ENCODE results near the gene COX10.

DNA sequence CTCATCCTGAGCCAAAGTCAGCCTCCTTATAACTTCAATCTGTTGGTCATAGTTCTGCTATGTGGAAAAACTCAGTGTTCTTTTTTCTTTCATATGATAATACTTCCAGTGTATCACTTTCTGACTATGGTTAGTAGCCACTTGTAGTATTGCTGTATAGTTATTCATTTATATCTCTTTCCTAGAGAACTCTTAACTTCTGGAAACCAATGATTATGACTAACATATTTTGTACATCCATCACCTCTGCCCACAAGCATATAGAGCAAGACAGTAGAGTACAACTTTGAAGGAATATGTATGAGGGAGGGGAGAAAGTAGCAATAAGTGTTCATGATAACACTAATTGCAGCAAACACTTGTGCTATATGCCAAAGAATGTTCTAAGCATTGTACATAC is 38.6 kb downstream of the COX10 start:
- no peak for TF ChIP-seq EZH2 (IDR thresholded peaks at IDR 0.05)
- no peak for TF ChIP-seq POLR2AphosphoS5 (IDR thresholded peaks at IDR 0.05; ENCODE audit: borderline replicate concordance, low read depth, low read length)

All from SK-N-MC (cell line).